Measurements from ENCODE around the gene TMEM26. TPM values are rescaled to one million over a fixed set of nuclear protein-coding genes. Genes with fewer than 3 reads are reported as not detected.

TMEM26 gene
- polyA plus RNA-seq, 1 experiment: 1.3 TPM

DNA sequence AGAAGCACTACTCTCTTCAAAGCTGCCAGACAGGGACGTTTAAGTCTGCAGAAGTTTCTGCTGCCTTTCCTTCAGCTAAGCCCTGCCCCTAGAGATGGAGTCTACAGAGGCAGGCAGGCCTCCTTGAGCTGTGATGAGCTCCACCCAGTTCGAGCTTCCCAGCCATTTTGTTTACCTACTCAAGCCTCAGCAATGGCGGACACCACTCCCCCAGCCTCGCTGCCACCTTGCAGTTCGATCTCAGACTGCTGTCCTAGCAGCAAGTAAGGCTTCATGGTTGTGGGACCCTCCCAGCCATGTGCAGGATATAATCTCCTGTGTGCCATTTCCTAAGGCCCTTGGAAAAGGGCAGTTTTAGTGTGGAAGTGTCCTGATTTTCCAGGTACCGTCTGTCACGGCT, 74.3 kb downstream of the TMEM26 start:
- H3K27me3 ChIP-seq (ENCODE audit: control insufficient read depth, insufficient read depth, low read length): no peaks in the 10 kb centered on the region
- POLR2A ChIA-PET: no interaction called here
- no peak for DNase-seq (ENCODE audit: low read depth)
- H3K36me3 ChIP-seq (ENCODE audit: control insufficient read depth, insufficient read depth, low read length): no peaks in the 10 kb centered on the region
- CTCF ChIA-PET: no interaction called here
- TF ChIP-seq, protein P1, sequence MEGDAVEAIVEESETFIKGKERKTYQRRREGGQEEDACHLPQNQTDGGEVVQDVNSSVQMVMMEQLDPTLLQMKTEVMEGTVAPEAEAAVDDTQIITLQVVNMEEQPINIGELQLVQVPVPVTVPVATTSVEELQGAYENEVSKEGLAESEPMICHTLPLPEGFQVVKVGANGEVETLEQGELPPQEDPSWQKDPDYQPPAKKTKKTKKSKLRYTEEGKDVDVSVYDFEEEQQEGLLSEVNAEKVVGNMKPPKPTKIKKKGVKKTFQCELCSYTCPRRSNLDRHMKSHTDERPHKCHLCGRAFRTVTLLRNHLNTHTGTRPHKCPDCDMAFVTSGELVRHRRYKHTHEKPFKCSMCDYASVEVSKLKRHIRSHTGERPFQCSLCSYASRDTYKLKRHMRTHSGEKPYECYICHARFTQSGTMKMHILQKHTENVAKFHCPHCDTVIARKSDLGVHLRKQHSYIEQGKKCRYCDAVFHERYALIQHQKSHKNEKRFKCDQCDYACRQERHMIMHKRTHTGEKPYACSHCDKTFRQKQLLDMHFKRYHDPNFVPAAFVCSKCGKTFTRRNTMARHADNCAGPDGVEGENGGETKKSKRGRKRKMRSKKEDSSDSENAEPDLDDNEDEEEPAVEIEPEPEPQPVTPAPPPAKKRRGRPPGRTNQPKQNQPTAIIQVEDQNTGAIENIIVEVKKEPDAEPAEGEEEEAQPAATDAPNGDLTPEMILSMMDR (IDR thresholded peaks at IDR 0.05; ENCODE audit: insufficient read depth, low read depth, low read length): no peak
- H3K4me3 ChIP-seq (ENCODE audit: low read depth, low read length): no peak overlapping the region

DNA sequence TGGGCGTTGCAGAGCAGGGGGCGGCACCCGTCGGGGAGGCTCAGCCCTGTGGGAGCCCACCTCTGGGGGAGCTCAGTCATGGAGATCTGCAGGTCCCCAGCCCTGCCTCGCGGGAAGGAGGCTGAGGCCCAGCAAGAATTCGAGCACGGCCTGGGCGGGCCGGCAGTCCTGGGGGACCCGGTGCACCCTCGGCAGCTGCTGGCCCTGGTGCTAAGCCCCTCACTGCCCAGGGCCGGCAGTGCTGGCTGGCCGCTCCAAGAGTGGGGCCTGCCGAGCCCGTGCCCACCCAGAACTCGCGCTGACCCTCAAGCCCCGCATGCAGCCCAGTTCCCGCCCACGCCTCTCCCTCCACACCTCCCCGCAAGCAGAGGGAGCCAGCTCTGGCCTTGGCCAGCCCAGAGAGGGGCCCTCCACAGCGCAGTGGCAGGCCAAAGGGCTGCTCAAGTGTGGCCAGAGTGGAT, 76.2 kb downstream of the TMEM26 start:
- Histone ChIP-seq H3K36me3 (ENCODE audit: control insufficient read depth, insufficient read depth, low read length) (no peaks in the 10 kb centered on the region), H3K27me3 (ENCODE audit: control insufficient read depth, insufficient read depth, low read length) (no peaks in the 10 kb centered on the region), H3K4me3 (ENCODE audit: low read depth, low read length) (no peak overlapping the region)
- CTCF ChIA-PET: no interaction called here
- POLR2A ChIA-PET: no interaction called here
- TF ChIP-seq, protein P1 (IDR thresholded peaks at IDR 0.05; ENCODE audit: insufficient read depth, low read depth, low read length): no peak
- DNase-seq (ENCODE audit: low read depth): no peak

DNA sequence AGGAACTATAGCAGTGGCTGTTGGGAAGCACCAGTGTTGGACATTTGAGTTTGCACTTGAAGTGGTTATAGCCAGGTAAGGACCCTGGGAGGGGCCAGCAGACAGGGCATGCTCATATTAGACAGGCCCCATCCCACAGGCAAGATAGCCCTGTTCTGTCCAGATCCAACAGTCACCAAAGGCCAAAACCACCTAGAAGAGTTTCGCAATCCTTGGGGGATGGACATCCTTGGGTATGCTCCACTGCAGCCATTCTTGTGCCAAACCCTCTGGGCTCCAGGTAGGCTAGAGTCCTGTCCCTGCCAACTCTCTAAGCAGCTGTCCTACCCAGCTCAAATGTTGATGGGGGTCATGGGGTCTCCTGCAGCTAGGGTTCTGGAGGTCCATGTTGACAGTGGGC, 76.8 kb downstream of the TMEM26 start:
- ChIA-PET POLR2A (no interaction called here), CTCF (no interaction called here)
- no peak for DNase-seq (ENCODE audit: low read depth)
- no peak overlapping the region for H3K4me3 ChIP-seq (ENCODE audit: low read depth, low read length)
- H3K27me3 ChIP-seq (ENCODE audit: control insufficient read depth, insufficient read depth, low read length): no peaks in the 10 kb centered on the region
- no peaks in the 10 kb centered on the region for H3K36me3 ChIP-seq (ENCODE audit: control insufficient read depth, insufficient read depth, low read length)
- TF ChIP-seq, protein P1 (IDR thresholded peaks at IDR 0.05; ENCODE audit: insufficient read depth, low read depth, low read length): no peak

DNA sequence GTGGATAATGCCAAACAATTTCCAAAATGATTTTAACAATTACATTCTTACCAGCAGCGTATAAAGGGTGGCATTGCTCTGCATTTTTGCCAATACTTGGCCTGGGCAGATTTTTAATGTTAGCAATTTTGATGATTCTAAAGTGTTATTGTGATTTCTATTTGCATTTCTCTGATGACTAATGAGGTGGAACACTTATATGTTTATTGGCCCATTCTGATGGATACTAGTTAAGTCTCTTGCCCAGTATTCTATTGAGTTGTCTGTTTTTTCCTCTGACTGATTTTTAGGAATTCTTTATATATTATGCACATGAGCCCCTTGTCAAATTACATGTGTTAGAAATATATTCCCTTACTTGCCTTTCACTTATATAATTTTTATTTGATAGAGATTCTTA, 86.8 kb downstream of the TMEM26 start:
- H3K36me3 ChIP-seq (ENCODE audit: control insufficient read depth, insufficient read depth, low read length): no peaks in the 10 kb centered on the region
- CTCF ChIA-PET: no interaction called here
- POLR2A ChIA-PET: no interaction called here
- no peak overlapping the region for H3K4me3 ChIP-seq (ENCODE audit: low read depth, low read length)
- no peak for DNase-seq (ENCODE audit: low read depth)
- H3K27me3 ChIP-seq (ENCODE audit: control insufficient read depth, insufficient read depth, low read length): peaks cover 3% of the 10 kb centered on the region; the same call in 1 of the 2 replicates
- TF ChIP-seq, protein P1 (IDR thresholded peaks at IDR 0.05; ENCODE audit: insufficient read depth, low read depth, low read length): no peak

DNA sequence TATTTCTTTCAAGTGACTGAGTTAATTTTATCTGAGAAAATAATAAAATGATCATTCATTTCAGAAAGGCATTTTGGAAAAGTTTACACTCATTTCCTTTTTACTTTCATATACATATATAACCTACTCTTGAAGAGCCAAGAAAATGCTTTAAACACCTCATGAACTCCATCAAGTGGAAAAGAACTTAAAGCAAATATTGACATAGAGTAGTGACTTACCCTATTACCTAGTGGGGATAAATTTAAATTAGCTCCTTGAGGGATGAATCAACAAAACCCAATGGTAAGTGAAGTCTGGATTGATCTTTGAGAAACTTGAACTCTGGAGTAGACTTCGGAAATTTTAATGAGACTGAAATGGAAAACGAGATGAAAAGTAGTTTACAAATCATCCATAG, 88.6 kb downstream of the TMEM26 start:
- Histone ChIP-seq H3K4me3 (ENCODE audit: low read depth, low read length) (no peak overlapping the region), H3K36me3 (ENCODE audit: control insufficient read depth, insufficient read depth, low read length) (no peaks in the 10 kb centered on the region), H3K27me3 (ENCODE audit: control insufficient read depth, insufficient read depth, low read length) (peaks cover 3% of the 10 kb centered on the region; the same call in 1 of the 2 replicates)
- ChIA-PET CTCF (no interaction called here), POLR2A (no interaction called here)
- TF ChIP-seq, protein P1 (IDR thresholded peaks at IDR 0.05; ENCODE audit: insufficient read depth, low read depth, low read length): no peak
- DNase-seq (ENCODE audit: low read depth): no peak
